A673 (cell line): ENCODE data around the gene HILPDA.

Experiments used
- EZH2 ChIP-seq: fragments of 200-600 bp; sonication (generic); IDR thresholded peaks from 2 replicates; pipeline ENCODE4 v1.6.1; 2017; ENCODE audit warnings: borderline replicate concordance, low read depth, mild to moderate bottlenecking, mixed read lengths, antibody characterized with exemption, low read length; ENCODE audit not compliant: poor library complexity, severe bottlenecking
- TF ChIP-seq, protein P1 (sequence below): fragments of 300-800, 200-600 bp; sonication (generic); conservative IDR thresholded peaks from 2 replicates; pipeline ENCODE4 v1.5.1; 2017; ENCODE audit warnings: low read depth, mild to moderate bottlenecking, antibody characterized with exemption, low read length, moderate library complexity, mixed read lengths

DNA sequence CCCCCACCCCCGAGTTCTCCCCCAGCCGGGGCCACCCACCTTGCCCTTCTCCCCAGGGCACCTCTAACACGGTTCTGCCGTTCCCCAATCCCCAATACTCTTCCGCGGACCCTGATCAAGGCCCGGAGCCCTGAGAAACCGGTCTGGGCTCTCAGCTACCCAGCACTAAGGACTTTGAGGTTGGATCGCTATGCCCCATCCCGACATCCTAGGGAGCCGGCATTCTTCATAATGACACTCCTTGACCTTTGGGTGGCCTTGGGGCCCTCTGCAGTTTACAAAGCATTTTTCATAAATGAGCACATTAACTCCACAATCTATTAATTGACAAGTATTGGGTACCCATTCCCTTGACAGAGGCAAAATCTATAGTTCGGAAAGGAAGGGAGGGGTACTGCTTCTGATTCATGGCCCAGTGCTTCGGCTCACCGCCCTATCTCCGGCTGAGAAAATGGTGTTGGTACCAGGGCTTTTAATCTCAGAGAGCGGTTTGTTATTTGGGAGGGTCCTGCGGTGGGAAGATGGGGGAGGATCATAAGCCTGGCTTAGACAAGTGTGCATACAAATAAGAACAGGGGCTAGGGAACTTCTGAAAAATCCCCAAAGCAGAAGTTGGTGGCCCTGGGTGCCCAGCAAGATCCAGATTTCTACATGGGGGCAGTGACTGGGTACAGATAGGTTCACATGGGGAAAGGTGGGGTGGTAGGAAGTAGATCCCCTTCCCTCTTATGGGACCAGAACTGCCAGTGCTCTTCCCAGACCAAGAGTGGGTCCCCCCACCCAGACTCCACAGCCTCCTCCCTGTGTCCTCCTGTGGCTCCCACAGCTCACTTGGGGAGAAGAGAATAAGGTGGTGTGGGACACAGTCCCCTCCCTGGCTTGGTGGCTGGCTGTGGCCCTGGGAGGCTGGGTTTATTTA is 49.1 kb upstream of the HILPDA start:
- TF ChIP-seq, protein P1, sequence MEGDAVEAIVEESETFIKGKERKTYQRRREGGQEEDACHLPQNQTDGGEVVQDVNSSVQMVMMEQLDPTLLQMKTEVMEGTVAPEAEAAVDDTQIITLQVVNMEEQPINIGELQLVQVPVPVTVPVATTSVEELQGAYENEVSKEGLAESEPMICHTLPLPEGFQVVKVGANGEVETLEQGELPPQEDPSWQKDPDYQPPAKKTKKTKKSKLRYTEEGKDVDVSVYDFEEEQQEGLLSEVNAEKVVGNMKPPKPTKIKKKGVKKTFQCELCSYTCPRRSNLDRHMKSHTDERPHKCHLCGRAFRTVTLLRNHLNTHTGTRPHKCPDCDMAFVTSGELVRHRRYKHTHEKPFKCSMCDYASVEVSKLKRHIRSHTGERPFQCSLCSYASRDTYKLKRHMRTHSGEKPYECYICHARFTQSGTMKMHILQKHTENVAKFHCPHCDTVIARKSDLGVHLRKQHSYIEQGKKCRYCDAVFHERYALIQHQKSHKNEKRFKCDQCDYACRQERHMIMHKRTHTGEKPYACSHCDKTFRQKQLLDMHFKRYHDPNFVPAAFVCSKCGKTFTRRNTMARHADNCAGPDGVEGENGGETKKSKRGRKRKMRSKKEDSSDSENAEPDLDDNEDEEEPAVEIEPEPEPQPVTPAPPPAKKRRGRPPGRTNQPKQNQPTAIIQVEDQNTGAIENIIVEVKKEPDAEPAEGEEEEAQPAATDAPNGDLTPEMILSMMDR: no peak
- no peak for TF ChIP-seq EZH2
